Measurements from ENCODE around the gene FSD1. TPM values are rescaled to one million over a fixed set of nuclear protein-coding genes. Genes with fewer than 3 reads are reported as not detected.

The FSD1 gene
- total RNA-seq, 1 experiment from 2014 or later: not detected

- peak within 1 kb of the TSS; percentile 96 for H2AFZ ChIP-seq
- peak within 1 kb of the TSS; percentile 84 for H3K4me2 ChIP-seq
- H3K9me3 ChIP-seq (ENCODE audit: insufficient read depth, low read depth): no peaks in the 10 kb centered on the region
- H3K27me3 ChIP-seq (ENCODE audit: insufficient read depth, low read depth): no peaks in the 10 kb centered on the region
- H3K79me2 ChIP-seq (ENCODE audit: low read depth): no peaks in the 10 kb centered on the region
- peak within 1 kb of the TSS; percentile 61 for H3K4me3 ChIP-seq
- no peaks in the 10 kb centered on the region for H4K20me1 ChIP-seq (ENCODE audit: insufficient read depth)
- peak within 1 kb of the TSS; percentile 56 for H3K27ac ChIP-seq
- BruUV-seq (replicated peaks): no TSS peak
- no peaks in the 10 kb centered on the region for H3K36me3 ChIP-seq (ENCODE audit: low read depth)
- ChIA-PET CTCF (interaction anchor here (0.7 to 1.4 kb wide), 2 partner anchors 9 to 80 kb away, joined by 6 to 7 read pairs; no protein-coding TSS in a partner anchor), POLR2A (ENCODE audit: unreplicated experiment) (interaction anchor here (0.6 to 1.6 kb wide), 6 partner anchors 9 to 581 kb away, joined by 3 to 11 read pairs (median 4); partner anchors contain the start of gene YJU2)
- intact Hi-C loops (cut with micrococcal nuclease; ENCODE audit: unreplicated experiment): loop anchor here (2.0 kb wide), 1 partner anchor 59 kb away; the partner anchor contains the start of gene CHAF1A
- no peaks in the 10 kb centered on the region for H3F3A ChIP-seq (ENCODE audit: insufficient read depth, low read depth)
- no peaks in the 10 kb centered on the region for H3K4me1 ChIP-seq (replicated peaks; ENCODE audit: insufficient read depth)
- H3K9me2 ChIP-seq (ENCODE audit: insufficient read depth): no peaks in the 10 kb centered on the region
- TF ChIP-seq CTCF (conservative IDR thresholded peaks at IDR 0.05): no peak
- no peak for TF ChIP-seq EZH2 (IDR thresholded peaks at IDR 0.05; ENCODE audit: low read depth)
- DNase-seq: peak; percentile 51 to 83
These were observed 39.2 kb downstream of the FSD1 start, which contains the start of gene MPND for GRCh38 chr19:4343370-4344307. TSS of gene MPND (plus strand) at chr19:4343562. CDS start at chr19:4343594, 32 bp downstream.

- Histone ChIP-seq H3K27me3 (ENCODE audit: insufficient read depth, low read depth) (no peaks in the 10 kb centered on the region), H3K9me3 (ENCODE audit: insufficient read depth, low read depth) (no peaks in the 10 kb centered on the region), H3K36me3 (ENCODE audit: low read depth) (no peaks in the 10 kb centered on the region), H2AFZ (no peak overlapping the region), H4K20me1 (ENCODE audit: insufficient read depth) (no peaks in the 10 kb centered on the region), H3K9me2 (ENCODE audit: insufficient read depth) (no peaks in the 10 kb centered on the region), H3K27ac (no peak overlapping the region), H3K4me3 (no peak overlapping the region), H3K4me2 (no peak overlapping the region), H3K79me2 (ENCODE audit: low read depth) (no peaks in the 10 kb centered on the region), H3F3A (ENCODE audit: insufficient read depth, low read depth) (no peaks in the 10 kb centered on the region), H3K4me1 (replicated peaks; ENCODE audit: insufficient read depth) (no peaks in the 10 kb centered on the region)
- no peak for TF ChIP-seq CTCF (conservative IDR thresholded peaks at IDR 0.05)
- no peak for TF ChIP-seq EZH2 (IDR thresholded peaks at IDR 0.05; ENCODE audit: low read depth)
- DNase-seq: no peak
- ChIA-PET CTCF (no interaction called here), POLR2A (ENCODE audit: unreplicated experiment) (no interaction called here)
- intact Hi-C loops (cut with micrococcal nuclease; ENCODE audit: unreplicated experiment): no loop called here
- no TSS peak for BruUV-seq (replicated peaks)
These were observed 41.1 kb downstream of the FSD1 start for GRCh38 chr19:4345342-4346019.

DNA sequence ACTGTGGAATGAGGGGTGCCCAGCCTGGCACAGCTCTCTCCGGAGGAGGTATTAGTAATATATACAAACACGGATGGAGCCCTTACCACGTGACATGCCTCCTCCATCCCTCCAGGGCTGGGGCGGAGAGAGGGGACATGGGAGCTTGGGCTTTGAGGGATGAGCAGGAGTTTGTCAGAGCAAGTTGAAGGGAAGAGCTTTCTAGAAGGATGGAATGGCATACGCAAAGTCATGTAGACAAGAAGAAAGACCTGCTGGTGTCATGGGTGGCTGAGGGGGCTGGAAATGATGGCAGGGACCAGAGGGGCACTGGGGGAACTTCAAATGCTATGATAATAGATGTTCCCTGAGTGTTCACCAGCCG, 41.6 kb downstream of the FSD1 start:
- no peak overlapping the region for H2AFZ ChIP-seq
- no TSS peak for BruUV-seq (replicated peaks)
- H3K27me3 ChIP-seq (ENCODE audit: insufficient read depth, low read depth): no peaks in the 10 kb centered on the region
- intact Hi-C loops (cut with micrococcal nuclease; ENCODE audit: unreplicated experiment): no loop called here
- H3K36me3 ChIP-seq (ENCODE audit: low read depth): no peaks in the 10 kb centered on the region
- no peak for DNase-seq
- H3K9me3 ChIP-seq (ENCODE audit: insufficient read depth, low read depth): no peaks in the 10 kb centered on the region
- H3K79me2 ChIP-seq (ENCODE audit: low read depth): no peaks in the 10 kb centered on the region
- H3K4me2 ChIP-seq: no peak overlapping the region
- no peak for TF ChIP-seq CTCF (conservative IDR thresholded peaks at IDR 0.05)
- no peak for TF ChIP-seq EZH2 (IDR thresholded peaks at IDR 0.05; ENCODE audit: low read depth)
- H3K4me3 ChIP-seq: no peak overlapping the region
- CTCF ChIA-PET: no interaction called here
- H4K20me1 ChIP-seq (ENCODE audit: insufficient read depth): no peaks in the 10 kb centered on the region
- POLR2A ChIA-PET (ENCODE audit: unreplicated experiment): no interaction called here
- H3F3A ChIP-seq (ENCODE audit: insufficient read depth, low read depth): no peaks in the 10 kb centered on the region
- H3K27ac ChIP-seq: no peak overlapping the region
- no peaks in the 10 kb centered on the region for H3K9me2 ChIP-seq (ENCODE audit: insufficient read depth)
- H3K4me1 ChIP-seq (replicated peaks; ENCODE audit: insufficient read depth): no peaks in the 10 kb centered on the region

Data from PC-9 (cell line).